ENCODE results near the gene COX7A2.

The COX7A2 gene

GRCh38 chr6:75199889-75200288 is 43.7 kb downstream of the COX7A2 start:
- no peak for DNase-seq (ENCODE audit: low read depth in 2 of 2)

- no peak for DNase-seq (ENCODE audit: low read depth in 2 of 2)
Observed at GRCh38 chr6:75196081-75196687, 47.4 kb downstream of the COX7A2 start.

- no peak for DNase-seq (ENCODE audit: low read depth in 2 of 2)
Observed at GRCh38 chr6:75188221-75188925, 55.2 kb downstream of the COX7A2 start.

Data from stimulated activated CD4-positive, alpha-beta T cell treated with anti-CD3 and anti-CD28 coated beads, Interleukin-12 subunit alpha, Interleukin-12 subunit beta, amount 100 ng/mL, for 24 hours (primary cell).